OCI-M2 (cell line): ENCODE results near the gene TSPEAR.

Source experiments
- DNase-seq: peaks from one replicate; lab custom pipeline; 2025; ENCODE audit not compliant: unreplicated experiment; lab: John Stamatoyannopoulos, UW

Gene TSPEAR

GRCh38 chr21:44741921-44742320, 30.5 kb upstream of the TSPEAR start:
- no peak for DNase-seq

DNA sequence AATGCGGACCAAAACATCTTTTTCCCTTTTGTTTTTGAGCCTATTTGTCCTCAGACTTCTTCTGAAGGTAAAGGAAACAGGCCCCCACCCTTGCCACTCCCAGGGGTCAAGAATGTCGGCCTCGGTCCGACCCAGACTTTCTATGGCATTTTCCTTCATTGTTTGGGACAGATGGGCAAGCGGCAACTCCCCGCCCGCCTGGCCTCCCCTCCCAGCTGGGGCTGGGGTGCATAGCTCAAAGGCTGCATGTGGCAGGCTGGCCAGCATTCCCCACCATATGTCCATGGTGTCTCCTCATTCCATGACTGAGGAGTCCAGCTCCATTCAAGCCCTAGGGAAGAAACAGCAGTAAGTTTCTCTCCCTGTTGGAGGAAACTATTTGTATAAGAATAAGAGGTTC, 29.4 kb upstream of the TSPEAR start:
- no peak for DNase-seq

GRCh38 chr21:44739316-44739715, 27.9 kb upstream of the TSPEAR start:
- DNase-seq = no peak

GRCh38 chr21:44738621-44739020, 27.2 kb upstream of the TSPEAR start:
- DNase-seq = no peak

DNA sequence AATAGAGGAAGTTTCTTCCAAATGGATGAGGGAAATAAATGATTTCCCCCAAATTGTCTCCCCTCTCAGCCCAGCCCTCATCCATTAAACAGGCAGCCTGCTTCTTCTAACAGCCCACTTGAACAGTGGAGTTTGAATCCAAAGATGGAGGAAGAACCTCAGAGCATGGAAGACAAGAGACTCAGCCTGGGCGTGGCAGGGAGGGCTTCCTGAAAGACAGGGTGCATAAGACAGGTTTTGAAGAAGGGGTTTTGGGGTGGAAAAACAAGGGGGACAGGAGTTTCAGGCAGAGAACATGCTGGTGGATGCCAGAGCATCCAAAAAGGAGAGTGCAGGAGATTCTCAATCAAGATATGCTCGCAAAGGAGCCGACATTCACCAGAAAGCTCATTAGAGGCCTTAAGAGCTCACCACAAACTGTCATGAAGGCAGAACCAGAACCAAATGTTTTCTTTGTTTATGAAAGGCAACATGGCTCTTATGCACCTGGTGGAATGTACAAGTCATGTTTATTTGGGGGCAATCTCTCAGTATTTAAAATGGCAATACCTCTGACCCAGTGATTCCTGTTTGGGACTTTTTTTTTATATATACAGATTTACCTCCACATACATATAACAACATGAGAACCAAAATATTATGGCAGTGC, 26.5 kb upstream of the TSPEAR start:
- DNase-seq = no peak

GRCh38 chr21:44736291-44737004, 25.1 kb upstream of the TSPEAR start:
- DNase-seq = no peak

DNA sequence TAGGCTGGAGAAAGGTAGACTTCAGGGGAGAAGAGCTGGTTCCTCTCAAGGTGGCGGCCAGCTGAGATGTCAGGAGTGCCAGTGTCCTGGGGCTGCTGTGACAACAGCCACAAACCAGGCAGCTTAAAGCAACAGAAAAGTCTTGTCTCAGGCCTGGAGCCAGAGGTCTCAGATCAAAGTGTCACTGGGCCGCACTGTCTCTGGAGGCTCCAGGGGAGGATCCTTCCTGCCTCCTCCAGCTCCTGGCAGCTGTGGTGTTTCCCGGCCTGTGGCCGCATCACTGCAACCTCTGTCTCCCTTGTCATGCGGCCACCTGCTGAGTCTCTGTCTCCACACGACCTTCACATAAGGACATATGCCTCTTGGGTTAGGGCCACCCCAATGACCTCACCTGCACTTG, 24.4 kb upstream of the TSPEAR start:
- no peak for DNase-seq

GRCh38 chr21:44734841-44735240, 23.5 kb upstream of the TSPEAR start:
- DNase-seq = no peak

GRCh38 chr21:44734026-44734745, 22.8 kb upstream of the TSPEAR start:
- DNase-seq = no peak

DNA sequence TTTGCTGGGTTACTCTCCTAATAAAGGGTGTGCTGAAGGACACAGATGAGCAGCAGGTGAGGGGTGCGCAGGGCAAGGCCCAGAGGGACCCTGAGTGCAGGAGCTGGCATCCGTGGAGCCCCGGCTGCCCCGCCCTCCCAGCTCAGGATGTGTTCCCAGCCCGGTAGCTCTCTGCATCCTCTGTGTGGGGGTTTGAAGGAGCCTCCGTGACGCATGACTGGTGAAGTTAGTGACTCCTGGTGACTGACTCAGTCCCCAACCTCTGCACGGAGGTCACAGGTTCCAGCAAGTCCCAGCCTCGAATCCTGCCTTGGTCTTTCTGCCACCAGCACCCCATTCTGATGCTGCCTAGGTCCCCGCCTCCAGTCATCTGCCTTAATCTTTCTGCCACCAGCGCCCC, 21.6 kb upstream of the TSPEAR start:
- DNase-seq = no peak

GRCh38 chr21:44732263-44732662, 20.9 kb upstream of the TSPEAR start:
- DNase-seq = no peak

GRCh38 chr21:44730951-44731579, 19.7 kb upstream of the TSPEAR start:
- DNase-seq = no peak

DNA sequence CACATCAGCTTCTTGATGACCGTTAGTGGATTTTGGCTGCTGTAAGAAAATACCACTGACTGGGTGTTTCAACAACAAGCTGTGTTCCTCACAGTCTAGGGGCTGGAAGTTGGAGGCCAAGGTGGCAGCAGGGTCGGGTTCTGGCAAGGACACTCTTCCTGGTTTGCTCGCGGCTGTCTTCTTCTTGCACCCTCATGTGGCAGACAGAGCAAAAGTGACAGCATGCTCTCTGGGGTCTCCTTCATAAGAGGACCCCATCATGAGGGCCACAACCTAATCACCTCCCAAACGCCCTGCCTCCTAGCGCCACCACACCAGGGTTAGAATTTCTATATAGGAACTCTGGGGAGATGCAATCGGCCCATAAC, 18.6 kb upstream of the TSPEAR start:
- no peak for DNase-seq

DNA sequence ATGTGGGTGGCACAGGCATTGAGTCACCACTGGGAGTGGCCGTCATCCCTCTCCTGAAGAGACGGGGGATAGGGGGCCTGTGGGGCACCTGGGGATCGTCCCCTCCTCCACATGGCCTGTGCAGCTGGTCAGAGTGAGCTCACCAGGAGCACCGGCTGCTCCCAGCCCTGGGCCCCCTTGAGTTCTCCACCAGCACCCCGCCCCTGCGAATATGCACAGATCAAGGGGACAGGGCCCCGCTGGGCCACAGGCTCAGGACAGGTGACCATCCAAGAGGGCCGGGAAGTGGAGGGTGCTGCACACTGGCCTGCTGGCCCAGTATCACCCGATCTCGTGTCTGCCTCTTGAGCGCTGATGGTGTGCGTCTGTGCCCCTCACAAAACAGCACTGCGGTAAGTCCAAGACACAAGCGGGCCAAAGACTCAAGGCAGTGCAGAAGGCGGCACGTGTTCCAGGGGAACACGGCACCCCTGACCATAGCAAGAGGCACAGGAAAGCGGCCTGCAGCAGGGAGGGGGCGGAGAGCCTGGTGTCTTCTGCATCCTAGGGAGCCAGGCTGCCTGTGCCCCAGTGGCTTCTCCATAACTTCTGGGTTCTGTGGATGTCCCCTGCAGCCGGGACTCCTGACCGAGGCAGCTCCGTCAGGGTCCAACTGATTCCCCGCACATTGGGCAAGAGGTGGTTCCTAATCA, 18.1 kb upstream of the TSPEAR start:
- no peak for DNase-seq

GRCh38 chr21:44728716-44729115, 17.3 kb upstream of the TSPEAR start:
- no peak for DNase-seq

DNA sequence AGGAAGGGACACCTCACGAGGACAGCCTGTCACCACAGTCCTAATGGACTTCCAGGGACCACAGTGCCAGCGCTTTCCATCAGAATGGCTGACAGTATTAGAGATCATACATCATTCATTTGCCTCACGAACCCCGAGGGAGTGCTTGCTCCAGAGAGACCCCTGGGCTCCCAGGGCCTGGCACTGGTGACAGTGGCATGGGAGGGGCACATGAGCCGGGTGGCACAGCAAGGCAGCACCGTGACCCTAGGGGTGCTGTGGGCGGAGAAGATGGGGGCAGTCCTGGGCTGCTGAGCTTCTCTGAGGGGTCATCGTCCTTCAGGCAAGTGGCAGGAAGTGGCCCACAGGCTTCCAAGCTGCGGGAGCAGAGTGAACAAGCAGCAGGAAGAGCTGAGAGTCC, 16.4 kb upstream of the TSPEAR start:
- no peak for DNase-seq

DNA sequence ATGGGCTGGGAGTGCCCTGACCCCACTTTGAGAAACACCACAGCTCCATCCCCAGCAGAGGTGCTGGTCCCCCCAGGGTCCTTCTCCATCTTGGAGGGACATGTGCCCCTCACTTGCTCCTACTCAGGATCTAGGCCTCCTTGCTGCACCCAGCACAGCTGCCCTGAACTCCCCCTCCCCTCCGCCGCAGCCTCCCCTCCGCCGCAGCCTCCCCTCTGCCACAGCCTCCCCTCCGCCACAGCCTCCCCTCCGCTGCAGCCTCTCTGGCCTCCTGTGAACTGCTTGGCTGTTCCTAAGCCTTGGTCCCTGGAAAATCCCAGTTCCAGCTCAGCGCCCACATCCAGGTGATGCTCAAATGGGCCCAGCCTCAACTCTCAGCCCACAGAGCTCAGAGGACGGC, 15.9 kb upstream of the TSPEAR start:
- no peak for DNase-seq

DNA sequence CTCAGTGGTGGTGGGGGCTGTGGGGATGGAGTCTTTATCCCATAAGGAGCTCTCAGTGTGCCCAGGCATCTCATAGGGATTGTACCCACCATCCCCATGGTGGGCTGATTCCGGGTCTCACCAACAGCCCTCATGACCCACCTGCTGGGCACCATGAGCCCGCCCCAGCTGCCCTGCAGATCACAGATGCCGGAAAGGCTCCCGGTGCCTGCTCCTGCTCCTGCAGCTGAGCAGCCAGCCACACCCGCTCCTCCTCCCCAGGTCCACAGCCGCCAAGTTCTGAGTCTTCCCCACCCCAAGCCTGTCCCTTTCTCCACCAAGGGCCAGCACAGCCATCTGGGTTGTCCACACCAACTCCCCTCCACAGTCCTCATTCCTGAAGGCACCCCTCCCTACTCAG, 15.5 kb upstream of the TSPEAR start:
- DNase-seq = no peak

- DNase-seq = no peak
Observed at GRCh38 chr21:44724926-44725325, 13.6 kb upstream of the TSPEAR start.

DNA sequence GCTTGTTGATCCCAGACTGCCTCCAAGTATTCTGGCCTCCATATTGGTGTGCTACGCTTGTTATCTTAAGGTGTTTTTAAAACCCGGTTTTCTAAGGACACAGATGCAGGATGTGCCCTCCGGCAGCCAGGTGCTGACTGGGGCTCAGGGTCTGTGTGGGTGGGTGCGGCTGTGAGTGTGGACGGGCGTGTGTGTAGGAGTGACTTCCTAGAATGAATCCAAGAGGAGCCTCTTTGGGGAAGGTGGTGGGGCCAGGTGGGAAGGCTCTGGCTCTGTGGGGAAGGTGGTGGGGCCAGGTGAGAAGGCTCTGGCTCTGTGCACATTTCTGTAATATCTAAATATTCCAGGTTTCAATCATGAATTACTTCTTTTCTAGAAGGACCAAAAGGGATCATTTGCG, 12.8 kb upstream of the TSPEAR start:
- no peak for DNase-seq
